Natural killer cell (primary cell): ENCODE data around the gene ACTL7A. TPM values are rescaled to one million over a fixed set of nuclear protein-coding genes. Genes with fewer than 3 reads are reported as not detected.

Source experiments
- ATAC-seq, 3 donors: fragments of 150-1000 bp in 2 of 3; fragments of 200-7000 bp in 1 of 3; cut with Tn5 transposase; 1 replicate in 1 of 3; 2 replicates in 2 of 3; pipeline ENCODE4 v1.10.0; 2021; ENCODE audit warnings: mild to moderate bottlenecking in 2 of 3, moderate library complexity in 2 of 3
- DNase-seq, 2 donors: peaks; one replicate each; pipeline versions ENCODE4 v3.0.0 to v3.0.0-alpha.2; 2013 to 2021; ENCODE audit warnings: mixed read lengths in 1 of 2
- H3K27ac ChIP-seq: one replicate; pipeline ENCODE4 v1.5.1; 2013; ENCODE audit warnings: mild to moderate bottlenecking, low read length
- H3K27me3 ChIP-seq: one replicate; pipeline ENCODE4 v1.6.1; 2013; ENCODE audit warnings: low read length; ENCODE audit not compliant: control insufficient read depth, insufficient read depth
- H3K36me3 ChIP-seq: one replicate; pipeline ENCODE4 v1.6.1; 2013; ENCODE audit warnings: low read length; ENCODE audit not compliant: control insufficient read depth, insufficient read depth
- H3K4me1 ChIP-seq: one replicate; pipeline ENCODE4 v1.6.1; 2013; ENCODE audit warnings: low read length; ENCODE audit not compliant: control insufficient read depth, insufficient read depth
- H3K4me3 ChIP-seq: one replicate; pipeline ENCODE4 v1.5.1; 2013; ENCODE audit warnings: low read length
- H3K9me3 ChIP-seq: one replicate; pipeline ENCODE4 v1.6.1; 2013; ENCODE audit warnings: low read length; ENCODE audit not compliant: control insufficient read depth, insufficient read depth
- H3K27ac Mint-ChIP-seq, 2 donors: one replicate each; pipeline ENCODE4 v1.8.0; 2022; ENCODE audit warnings: mild to moderate bottlenecking in 2 of 2, mixed read lengths in 2 of 2, moderate library complexity in 1 of 2
- H3K27me3 Mint-ChIP-seq, 2 donors: one replicate each; pipeline ENCODE4 v1.8.0; 2022; ENCODE audit warnings: low read depth in 2 of 2, mixed read lengths in 2 of 2
- H3K36me3 Mint-ChIP-seq: one replicate; pipeline ENCODE4 v1.8.0; 2022; ENCODE audit warnings: mixed read lengths
- H3K4me1 Mint-ChIP-seq, 2 donors: one replicate each; pipeline ENCODE4 v1.8.0; 2022; ENCODE audit warnings: mixed read lengths in 2 of 2
- H3K4me3 Mint-ChIP-seq: one replicate; pipeline ENCODE4 v1.8.0; 2022; ENCODE audit warnings: mild to moderate bottlenecking, moderate library complexity, mixed read lengths
- H3K9me3 Mint-ChIP-seq, 2 donors: one replicate each; pipeline ENCODE4 v1.8.0; 2022; ENCODE audit warnings: mixed read lengths in 2 of 2
- WGBS: methylation state at CpG from one replicate; pipeline ENCODE4 v1.1.7; 2013; ENCODE audit warnings: missing lambda C conversion rate; ENCODE audit not compliant: insufficient coverage; 5-methylcytosine and 5-hydroxymethylcytosine counted together
- intact Hi-C: fragments of 100-400 bp; cut with micrococcal nuclease; formaldehyde crosslinking; loops from one replicate; pipeline ENCODE4 v1.14.2; 2022
- total RNA-seq, 4 donors: library from RNA; stranded (reverse); fragments of 120-200 nt in 1 of 4; gene quantifications; one replicate each; pipeline versions ENCODE4 v1.2.3 to v1.2.4, GENCODE V29; 2013 to 2022
- TF ChIP-seq, protein P1 (sequence below): fragments of 200-600 bp; IDR thresholded peaks from one replicate; pipeline ENCODE4 v1.8.0; 2022; ENCODE audit warnings: antibody characterized with exemption

Gene ACTL7A
- total RNA-seq, 3 donors from 2014 or later (not counting 1 experiment from before 2014, with no cell fraction given), result not detected

DNA sequence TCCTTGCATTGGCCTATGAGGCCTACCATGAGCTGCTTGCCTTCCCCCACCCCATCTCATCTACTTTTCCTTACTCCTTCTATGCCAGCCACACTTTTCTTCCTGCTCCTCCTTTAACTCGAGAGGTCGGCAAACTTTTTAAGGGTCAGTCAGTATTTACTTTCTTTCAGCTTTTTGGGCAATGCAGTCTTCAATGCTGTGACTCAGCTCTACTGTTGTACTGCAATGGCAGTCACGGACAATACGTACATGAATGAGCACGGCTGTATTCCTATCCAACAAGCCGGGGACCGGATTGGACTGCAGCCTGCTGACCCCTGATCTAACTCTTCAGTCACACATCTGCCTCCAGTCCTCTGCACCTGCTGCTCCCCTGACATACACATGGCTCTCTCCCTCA is 602 bp upstream of the ACTL7A start:
- Histone ChIP-seq H3K27me3 (no peaks in the 10 kb centered on the region), H3K27ac (no peak overlapping the region), H3K36me3 (no peaks in the 10 kb centered on the region), H3K4me3 (no peak overlapping the region), H3K9me3 (no peaks in the 10 kb centered on the region), H3K4me1 (no peaks in the 10 kb centered on the region)
- H3K4me3 Mint-ChIP-seq, result no peak overlapping the region
- no peaks in the 10 kb centered on the region for H3K36me3 Mint-ChIP-seq
- TF ChIP-seq, protein P1, sequence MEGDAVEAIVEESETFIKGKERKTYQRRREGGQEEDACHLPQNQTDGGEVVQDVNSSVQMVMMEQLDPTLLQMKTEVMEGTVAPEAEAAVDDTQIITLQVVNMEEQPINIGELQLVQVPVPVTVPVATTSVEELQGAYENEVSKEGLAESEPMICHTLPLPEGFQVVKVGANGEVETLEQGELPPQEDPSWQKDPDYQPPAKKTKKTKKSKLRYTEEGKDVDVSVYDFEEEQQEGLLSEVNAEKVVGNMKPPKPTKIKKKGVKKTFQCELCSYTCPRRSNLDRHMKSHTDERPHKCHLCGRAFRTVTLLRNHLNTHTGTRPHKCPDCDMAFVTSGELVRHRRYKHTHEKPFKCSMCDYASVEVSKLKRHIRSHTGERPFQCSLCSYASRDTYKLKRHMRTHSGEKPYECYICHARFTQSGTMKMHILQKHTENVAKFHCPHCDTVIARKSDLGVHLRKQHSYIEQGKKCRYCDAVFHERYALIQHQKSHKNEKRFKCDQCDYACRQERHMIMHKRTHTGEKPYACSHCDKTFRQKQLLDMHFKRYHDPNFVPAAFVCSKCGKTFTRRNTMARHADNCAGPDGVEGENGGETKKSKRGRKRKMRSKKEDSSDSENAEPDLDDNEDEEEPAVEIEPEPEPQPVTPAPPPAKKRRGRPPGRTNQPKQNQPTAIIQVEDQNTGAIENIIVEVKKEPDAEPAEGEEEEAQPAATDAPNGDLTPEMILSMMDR, result no peak
- H3K27ac Mint-ChIP-seq, result no peak overlapping the region
- intact Hi-C loops, result no loop called here
- WGBS, result 88% methylated on average over 7 of the region's 7 CpGs
- DNase-seq, result no peak
- peaks cover 0 to 5% of the 10 kb centered on the region in 2 donors for H3K27me3 Mint-ChIP-seq
- H3K9me3 Mint-ChIP-seq, result no peaks in the 10 kb centered on the region
- ATAC-seq, result no peak
- H3K4me1 Mint-ChIP-seq, result peaks cover 0 to 5% of the 10 kb centered on the region in 2 donors

DNA sequence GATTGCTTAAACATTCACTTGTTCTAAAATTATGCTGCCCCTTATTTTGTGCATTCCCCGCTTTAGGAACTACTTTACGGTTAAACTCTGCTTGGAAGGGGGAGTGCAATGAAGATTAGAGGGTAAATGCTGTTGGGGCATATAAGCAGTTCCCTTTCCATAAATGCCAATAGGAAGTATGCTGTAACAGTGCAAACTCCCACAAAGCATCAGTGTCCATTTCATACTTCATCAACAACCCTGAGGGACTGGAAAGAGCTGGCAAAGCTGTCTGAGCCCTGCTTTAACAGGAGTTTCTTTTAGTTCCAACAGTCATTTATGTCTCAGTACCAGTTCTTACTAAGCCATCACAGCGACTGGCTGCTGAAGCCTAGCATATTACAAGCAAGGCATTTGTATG is 1.8 kb downstream of the ACTL7A start:
- intact Hi-C loops, result no loop called here
- Mint-ChIP-seq H3K27me3 (no peaks in the 10 kb centered on the region), H3K36me3 (peaks cover 14% of the 10 kb centered on the region), H3K9me3 (no peaks in the 10 kb centered on the region), H3K4me3 (no peak overlapping the region), H3K27ac (no peak overlapping the region), H3K4me1 (peaks cover 0 to 5% of the 10 kb centered on the region in 2 donors)
- Histone ChIP-seq H3K4me1 (no peaks in the 10 kb centered on the region), H3K9me3 (no peaks in the 10 kb centered on the region), H3K36me3 (peaks cover 13% of the 10 kb centered on the region), H3K27ac (no peak overlapping the region), H3K27me3 (no peaks in the 10 kb centered on the region), H3K4me3 (no peak overlapping the region)
- ATAC-seq (no peak), DNase-seq (no peak)
- TF ChIP-seq, protein P1, result no peak
- 100% methylated on average over 3 of the region's 3 CpGs for WGBS

DNA sequence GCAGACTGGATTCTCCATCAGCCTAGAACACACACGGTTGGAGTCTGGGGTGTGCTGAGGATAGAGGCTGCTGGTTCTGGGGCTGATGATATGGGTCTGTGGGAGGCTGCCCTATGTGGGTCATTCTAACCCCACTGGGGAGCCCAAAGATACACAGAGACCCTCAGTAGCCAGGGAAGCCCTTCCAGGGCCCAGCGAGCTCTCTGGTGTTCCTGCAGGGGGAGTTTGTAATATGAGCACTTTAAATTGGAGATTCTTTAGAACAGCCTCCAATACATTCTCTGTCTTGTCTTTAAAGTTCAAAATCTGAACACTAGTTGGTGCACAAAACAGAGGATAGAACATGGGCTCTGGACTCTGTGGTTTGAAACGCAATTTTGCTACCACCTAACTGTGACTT is 2.4 kb downstream of the ACTL7A start:
- peaks cover 0 to 5% of the 10 kb centered on the region in 2 donors for H3K4me1 Mint-ChIP-seq
- H3K36me3 ChIP-seq, result peaks cover 18% of the 10 kb centered on the region
- no peak overlapping the region for H3K27ac Mint-ChIP-seq
- no peaks in the 10 kb centered on the region for H3K27me3 ChIP-seq
- H3K27me3 Mint-ChIP-seq, result no peaks in the 10 kb centered on the region
- no peak for DNase-seq
- no peak overlapping the region for H3K4me3 Mint-ChIP-seq
- no peaks in the 10 kb centered on the region for H3K4me1 ChIP-seq
- no peak for ATAC-seq
- intact Hi-C loops, result no loop called here
- no peak overlapping the region for H3K27ac ChIP-seq
- peaks cover 19% of the 10 kb centered on the region for H3K36me3 Mint-ChIP-seq
- TF ChIP-seq, protein P1, result no peak
- WGBS, result 87% methylated on average over 3 of the region's 3 CpGs
- H3K4me3 ChIP-seq, result no peak overlapping the region
- H3K9me3 Mint-ChIP-seq, result no peaks in the 10 kb centered on the region
- H3K9me3 ChIP-seq, result no peaks in the 10 kb centered on the region

DNA sequence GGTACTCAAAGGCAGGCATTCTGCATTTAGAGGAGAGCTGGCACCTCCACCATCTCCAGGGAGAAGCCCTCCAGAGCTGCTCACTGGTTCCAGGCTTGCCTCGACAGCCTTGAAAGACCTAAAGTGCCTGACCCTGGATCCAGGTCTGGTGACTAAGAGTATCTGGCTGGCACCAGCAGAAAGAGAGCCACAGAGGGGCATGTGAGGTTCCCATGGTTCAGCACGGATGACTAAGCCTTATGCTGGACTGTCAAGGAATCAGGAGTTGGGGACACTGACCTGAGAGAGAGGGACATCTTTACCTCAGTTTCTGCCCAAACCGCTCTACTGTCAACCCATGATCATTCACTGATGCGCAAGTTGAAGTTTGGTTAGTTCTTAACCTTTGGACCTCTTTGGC is 3.0 kb downstream of the ACTL7A start:
- H3K4me1 Mint-ChIP-seq, result peaks cover 0 to 5% of the 10 kb centered on the region in 2 donors
- H3K4me3 ChIP-seq, result no peak overlapping the region
- no peaks in the 10 kb centered on the region for H3K4me1 ChIP-seq
- WGBS, result 97% methylated on average over 3 of the region's 4 CpGs
- TF ChIP-seq, protein P1, result no peak
- H3K27me3 ChIP-seq, result no peaks in the 10 kb centered on the region
- peaks cover 18% of the 10 kb centered on the region for H3K36me3 ChIP-seq
- no peaks in the 10 kb centered on the region for H3K27me3 Mint-ChIP-seq
- no peaks in the 10 kb centered on the region for H3K9me3 ChIP-seq
- intact Hi-C loops, result no loop called here
- ATAC-seq, result no peak
- H3K36me3 Mint-ChIP-seq, result peaks cover 21% of the 10 kb centered on the region
- no peaks in the 10 kb centered on the region for H3K9me3 Mint-ChIP-seq
- no peak overlapping the region for H3K27ac ChIP-seq
- no peak for DNase-seq
- no peak overlapping the region for H3K4me3 Mint-ChIP-seq
- no peak overlapping the region for H3K27ac Mint-ChIP-seq
